ENCODE results near the gene SNX19.

Gene SNX19, protein sequence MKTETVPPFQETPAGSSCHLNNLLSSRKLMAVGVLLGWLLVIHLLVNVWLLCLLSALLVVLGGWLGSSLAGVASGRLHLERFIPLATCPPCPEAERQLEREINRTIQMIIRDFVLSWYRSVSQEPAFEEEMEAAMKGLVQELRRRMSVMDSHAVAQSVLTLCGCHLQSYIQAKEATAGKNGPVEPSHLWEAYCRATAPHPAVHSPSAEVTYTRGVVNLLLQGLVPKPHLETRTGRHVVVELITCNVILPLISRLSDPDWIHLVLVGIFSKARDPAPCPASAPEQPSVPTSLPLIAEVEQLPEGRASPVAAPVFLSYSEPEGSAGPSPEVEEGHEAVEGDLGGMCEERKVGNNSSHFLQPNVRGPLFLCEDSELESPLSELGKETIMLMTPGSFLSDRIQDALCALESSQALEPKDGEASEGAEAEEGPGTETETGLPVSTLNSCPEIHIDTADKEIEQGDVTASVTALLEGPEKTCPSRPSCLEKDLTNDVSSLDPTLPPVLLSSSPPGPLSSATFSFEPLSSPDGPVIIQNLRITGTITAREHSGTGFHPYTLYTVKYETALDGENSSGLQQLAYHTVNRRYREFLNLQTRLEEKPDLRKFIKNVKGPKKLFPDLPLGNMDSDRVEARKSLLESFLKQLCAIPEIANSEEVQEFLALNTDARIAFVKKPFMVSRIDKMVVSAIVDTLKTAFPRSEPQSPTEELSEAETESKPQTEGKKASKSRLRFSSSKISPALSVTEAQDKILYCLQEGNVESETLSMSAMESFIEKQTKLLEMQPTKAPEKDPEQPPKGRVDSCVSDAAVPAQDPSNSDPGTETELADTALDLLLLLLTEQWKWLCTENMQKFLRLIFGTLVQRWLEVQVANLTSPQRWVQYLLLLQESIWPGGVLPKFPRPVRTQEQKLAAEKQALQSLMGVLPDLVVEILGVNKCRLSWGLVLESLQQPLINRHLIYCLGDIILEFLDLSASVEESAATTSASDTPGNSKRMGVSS

DNA sequence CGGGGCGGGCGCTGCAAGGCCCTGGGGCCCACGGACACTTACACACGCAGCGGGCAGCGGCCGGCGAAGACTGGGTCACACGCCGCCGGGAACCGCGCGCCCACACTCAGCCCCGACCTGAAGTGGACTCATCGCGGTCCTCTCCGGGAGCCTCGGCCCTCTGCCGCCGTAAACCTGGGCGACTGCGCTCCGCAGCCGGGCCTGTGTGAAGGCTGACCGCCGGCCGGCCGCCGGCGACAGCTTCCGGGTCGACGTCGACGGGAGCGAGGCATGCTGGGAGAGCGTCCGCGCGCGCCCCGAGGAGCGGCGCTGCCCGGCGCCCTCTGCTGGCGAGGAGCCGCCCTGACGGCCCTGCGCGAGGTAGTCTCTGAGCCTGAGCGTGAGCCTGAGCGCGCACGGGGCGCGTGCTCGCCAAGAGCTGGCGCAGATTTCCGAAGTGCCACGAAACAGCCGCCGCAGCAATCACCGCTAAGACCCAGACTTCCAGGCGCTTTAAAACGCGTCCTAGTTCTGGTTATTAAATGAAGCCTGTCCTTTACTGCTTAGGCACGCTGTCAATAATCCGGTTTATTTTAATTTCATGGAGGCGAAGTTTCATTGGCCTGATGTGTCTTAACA is at the start of gene SNX19:
Gene SNX19, minus strand, starts transcription at position 242 of the 618 bp plus-strand sequence. CDS start 540 bp downstream, outside the sequence.
- TF ChIP-seq CTCF (IDR thresholded peaks at IDR 0.05; ENCODE audit: borderline replicate concordance, insufficient read depth, low read depth, low read length) = peak; percentile 99

DNA sequence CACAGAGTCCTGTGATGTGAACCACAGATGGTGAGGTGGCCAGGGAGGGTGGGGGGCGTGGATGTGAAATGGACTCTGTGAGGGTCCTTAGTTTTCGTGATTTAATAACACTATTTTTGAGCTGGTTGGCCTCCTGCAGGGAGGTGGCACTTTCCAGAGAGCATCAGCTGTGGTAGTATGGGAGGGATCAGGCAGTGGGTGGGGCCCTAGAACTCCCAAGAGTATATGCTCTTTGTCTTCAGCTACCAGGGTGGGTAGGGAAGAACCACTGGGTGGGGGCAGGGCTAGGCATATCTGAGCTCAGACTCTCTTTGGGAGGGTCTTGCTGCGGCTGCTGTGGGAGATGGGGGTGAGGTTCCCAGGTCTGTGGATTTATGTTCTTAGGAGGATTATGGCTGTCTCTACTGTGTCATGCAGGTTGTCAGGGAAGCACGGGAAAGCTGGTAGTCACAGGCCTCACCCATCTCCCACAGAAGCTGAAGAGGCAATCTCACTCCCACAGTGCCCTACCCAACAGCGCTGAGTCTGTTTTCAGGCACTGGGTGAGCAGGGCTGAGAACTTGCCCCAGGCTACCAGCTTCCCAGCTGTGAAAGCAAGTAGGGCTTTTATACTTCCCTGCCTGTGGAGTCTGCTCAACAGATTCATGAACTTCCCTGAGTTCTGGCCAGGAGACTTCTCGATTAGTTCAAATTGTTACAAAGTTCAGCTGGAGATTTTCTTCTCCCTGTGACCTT is 47.9 kb upstream of the SNX19 start:
- H3K4me3 ChIP-seq (ENCODE audit: low read depth, low read length) = no peak overlapping the region
- TF ChIP-seq CTCF (IDR thresholded peaks at IDR 0.05; ENCODE audit: borderline replicate concordance, insufficient read depth, low read depth, low read length) = no peak

More for the DNA sequence above, at the start of gene SNX19:
- H3K4me3 ChIP-seq (ENCODE audit: low read depth, low read length) = peak within 1 kb of the TSS; percentile 97

GRCh38 chr11:130947889-130948288 is 31.6 kb upstream of the SNX19 start:
- no peak overlapping the region for H3K4me3 ChIP-seq (ENCODE audit: low read depth, low read length)
- no peak for TF ChIP-seq CTCF (IDR thresholded peaks at IDR 0.05; ENCODE audit: borderline replicate concordance, insufficient read depth, low read depth, low read length)

- no peak for TF ChIP-seq CTCF (IDR thresholded peaks at IDR 0.05; ENCODE audit: borderline replicate concordance, insufficient read depth, low read depth, low read length)
- H3K4me3 ChIP-seq (ENCODE audit: low read depth, low read length) = no peak overlapping the region
Measured at GRCh38 chr11:130947481-130947880, 31.2 kb upstream of the SNX19 start.

GRCh38 chr11:130947058-130947457 is 30.8 kb upstream of the SNX19 start:
- TF ChIP-seq CTCF (IDR thresholded peaks at IDR 0.05; ENCODE audit: borderline replicate concordance, insufficient read depth, low read depth, low read length) = no peak
- no peak overlapping the region for H3K4me3 ChIP-seq (ENCODE audit: low read depth, low read length)

DNA sequence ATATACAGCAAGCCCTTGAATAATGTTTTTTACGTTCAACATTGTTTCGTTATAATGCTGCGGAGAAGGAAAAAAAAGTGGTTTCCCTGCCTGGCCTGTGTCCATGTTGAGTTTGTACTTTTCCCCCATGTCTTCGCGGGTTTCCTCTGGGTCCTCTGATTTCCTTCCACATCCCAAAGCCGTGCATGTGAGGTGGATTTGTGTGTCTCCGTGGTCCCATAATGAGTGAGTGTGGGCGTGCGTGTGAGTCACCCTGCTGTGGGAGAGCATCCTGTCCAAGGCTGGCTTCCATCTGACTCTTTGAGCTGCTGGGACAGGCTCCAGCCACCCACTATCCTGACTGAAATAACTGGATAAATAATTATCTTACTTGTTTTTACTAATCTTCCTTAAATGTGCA is 29.6 kb upstream of the SNX19 start:
- H3K4me3 ChIP-seq (ENCODE audit: low read depth, low read length) = no peak overlapping the region
- TF ChIP-seq CTCF (IDR thresholded peaks at IDR 0.05; ENCODE audit: borderline replicate concordance, insufficient read depth, low read depth, low read length) = no peak

All from GM12875 (cell line).